NCI-H146 treated with DMSO at 0.1 percent for 48 hours (cell line): ENCODE measurements around the gene OR1F1.
"Not testable (repeated sequence)": the region's sequence is repeated elsewhere in the genome, so short reads cannot be mapped to it uniquely, and the experiment has no call there.

ENCODE experiments used
- DNase-seq: peaks from one replicate; lab custom pipeline; 2025; ENCODE audit not compliant: unreplicated experiment; lab: John Stamatoyannopoulos, UW

OR1F1 gene

DNA sequence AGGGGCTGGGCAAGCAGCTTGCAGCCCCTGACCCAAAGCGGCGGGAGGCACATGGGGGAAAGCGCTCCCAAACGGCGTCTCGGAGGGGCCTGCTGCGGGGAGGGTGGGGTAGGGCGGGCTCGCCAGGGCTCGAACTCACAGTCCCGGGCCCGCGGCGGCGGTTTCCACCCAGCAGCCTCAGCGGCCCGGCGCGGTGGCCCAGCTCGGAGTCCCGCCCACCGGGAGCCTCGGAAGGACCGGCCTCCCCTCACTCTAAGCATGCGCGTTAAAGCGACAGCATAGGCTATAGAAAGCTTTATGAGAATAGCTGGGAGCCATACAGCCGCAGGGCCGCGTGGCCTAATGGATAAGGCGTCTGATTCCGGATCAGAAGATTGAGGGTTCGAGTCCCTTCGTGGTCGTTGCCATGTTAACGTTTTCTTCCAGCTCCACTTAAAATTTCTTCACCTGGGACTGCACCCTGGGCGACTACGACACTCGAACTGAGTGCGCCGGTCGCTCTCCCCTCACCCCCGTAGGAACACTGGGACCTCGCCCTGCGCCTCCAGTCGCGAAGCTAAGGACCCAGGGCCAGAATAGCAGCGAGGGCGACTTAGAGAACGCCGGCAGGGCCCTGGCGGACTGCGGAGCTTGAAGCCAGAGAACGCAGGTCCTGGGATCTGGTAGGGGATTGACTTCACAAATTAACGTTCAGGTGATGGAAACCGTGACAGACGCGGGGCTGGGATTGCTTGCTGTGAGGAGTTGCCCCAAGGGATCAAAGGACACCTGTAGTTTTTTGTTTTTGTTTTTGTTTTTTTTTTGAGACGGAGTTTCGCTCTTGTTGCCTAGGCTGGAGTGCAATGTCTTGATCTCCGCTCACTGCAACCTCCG lies 37.4 kb upstream of the OR1F1 start:
- peak; percentile 96 for DNase-seq

DNA sequence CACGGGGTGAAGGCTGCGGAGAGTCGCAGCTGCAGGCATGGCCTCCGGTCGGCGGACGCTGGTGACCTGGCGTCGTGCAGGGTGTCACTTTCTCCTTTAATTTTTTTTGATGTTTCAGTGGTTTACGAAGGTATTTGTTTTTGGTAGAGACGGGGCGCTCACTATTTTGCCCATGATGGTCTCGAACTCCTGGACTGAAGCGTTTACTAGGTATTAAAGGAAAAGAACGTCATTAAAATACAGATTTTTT lies 36.1 kb upstream of the OR1F1 start:
- no peak for DNase-seq

DNA sequence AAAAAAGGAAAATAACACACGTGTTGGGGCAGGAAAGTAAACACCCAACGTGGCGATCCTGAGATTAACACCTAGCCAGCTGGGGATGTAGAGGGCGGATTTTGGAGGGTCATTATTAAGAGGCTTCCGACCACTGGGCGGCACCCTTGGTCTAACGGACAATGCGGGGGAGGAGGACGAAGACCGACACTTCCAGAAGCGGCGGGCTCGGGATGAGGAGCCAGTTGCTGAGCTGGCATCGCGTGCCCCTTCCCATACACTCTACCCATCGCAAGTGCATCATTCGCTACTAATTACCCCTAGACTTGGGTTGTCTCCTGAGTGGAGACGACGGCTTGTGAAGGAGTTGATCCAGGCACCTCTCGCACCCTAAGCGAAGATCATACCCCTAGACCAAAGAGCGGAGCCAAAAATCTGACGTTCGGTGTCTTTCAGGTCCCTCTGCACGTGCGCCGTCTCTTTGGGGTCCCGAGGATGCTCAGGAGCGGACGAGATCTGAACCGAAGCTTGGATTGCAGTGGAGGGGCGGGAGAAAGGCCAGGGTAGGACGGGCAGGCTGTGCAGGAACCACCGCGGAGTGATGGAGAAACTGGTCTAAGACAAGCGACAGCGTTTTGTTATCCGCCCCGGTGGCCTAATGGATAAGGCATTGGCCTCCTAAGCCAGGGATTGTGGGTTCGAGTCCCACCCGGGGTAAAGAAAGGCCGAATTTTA lies 35.6 kb upstream of the OR1F1 start:
- peak; percentile 96 for DNase-seq

GRCh38 chr16:3152991-3153368 lies 35.0 kb upstream of the OR1F1 start:
- DNase-seq = no peak

GRCh38 chr16:3155181-3155580 lies 32.8 kb upstream of the OR1F1 start:
- no peak for DNase-seq

DNA sequence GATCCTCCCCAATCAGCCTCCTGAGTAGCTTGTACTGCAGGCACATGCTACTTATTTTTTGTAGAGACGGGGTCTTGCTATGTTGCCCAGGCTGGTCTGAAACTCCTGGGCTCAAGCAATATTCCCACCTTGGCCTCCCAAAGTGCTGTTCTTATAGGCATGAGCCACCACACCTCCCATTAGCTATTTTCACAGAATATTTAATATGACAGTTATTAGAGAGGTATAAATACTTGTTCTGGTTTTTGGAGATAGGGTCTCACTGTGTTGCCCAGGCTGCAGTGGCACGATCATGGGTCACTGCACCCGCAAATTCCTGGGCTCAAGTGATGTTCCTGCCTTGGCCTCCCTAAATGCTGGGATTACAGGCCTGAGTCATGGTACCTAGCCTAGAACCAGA lies 32.0 kb upstream of the OR1F1 start:
- no peak for DNase-seq

- DNase-seq = peak; percentile 96
Measured at GRCh38 chr16:3157229-3158025, 30.6 kb upstream of the OR1F1 start.

DNA sequence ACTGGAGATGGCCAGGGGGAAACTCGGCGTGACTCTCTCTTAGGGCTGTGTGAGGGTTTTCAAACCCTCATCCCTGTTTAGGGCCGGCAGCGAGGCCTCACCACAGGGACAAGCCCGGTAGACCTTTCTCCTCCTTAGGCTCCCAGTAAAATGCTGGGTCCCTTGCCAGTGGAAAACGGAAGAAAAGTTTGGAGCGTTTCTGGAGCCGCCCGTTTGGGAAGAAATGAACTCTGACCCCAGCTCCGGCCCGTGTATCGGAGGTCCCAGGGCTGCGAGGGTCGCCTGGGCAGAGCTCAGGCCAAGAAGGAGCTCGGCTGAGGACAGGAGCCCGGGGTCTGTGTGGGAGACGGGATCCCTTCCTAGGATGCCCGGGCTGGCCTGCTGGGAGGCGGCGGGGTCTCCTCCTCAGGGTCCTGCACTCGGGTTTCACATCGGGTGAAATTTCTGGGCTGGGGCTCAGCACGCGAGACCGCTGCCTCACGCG lies 29.9 kb upstream of the OR1F1 start:
- DNase-seq = no peak

- DNase-seq = peak; percentile 89
Measured at GRCh38 chr16:3158510-3159314, 29.3 kb upstream of the OR1F1 start.

DNA sequence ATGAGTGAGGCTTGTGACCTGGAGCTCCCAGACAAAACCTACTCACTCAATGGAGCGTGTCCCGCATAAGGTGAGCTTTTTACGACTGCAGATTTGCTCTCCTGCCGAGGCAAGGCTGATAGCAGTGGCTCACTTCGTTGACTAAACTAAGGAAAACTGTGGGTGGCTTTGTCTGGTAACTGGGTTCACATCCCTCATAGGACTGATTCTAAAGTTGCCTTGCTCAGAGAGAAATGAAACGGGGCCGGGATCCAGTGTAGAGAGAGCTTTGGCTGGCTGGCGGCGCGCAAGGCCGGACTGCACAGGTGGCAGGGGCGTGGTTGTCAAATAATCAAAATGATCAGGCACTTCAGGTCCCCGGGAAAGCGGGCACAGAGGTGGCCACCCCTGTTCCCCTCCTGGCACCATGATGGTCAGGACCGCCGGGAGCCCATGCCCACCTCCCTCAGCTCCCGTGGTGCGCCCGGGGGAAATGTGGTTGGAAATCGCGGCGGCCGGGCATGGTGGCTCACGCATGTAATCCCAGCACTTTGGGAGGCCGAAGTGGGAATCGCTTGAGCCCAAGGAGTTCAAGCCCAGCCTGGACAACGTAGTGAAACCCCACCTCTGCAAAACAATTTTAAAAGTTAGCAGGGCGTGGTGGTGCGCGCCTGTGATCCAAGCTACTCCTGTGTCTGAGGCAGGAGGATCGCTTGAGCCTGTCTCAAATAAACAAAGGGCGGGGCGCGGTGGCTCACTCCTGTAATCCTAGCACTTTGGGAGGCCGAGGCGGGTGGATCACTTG lies 26.6 kb upstream of the OR1F1 start:
- peak; percentile 52 for DNase-seq

GRCh38 chr16:3164121-3164991 lies 23.6 kb upstream of the OR1F1 start:
- no peak for DNase-seq

DNA sequence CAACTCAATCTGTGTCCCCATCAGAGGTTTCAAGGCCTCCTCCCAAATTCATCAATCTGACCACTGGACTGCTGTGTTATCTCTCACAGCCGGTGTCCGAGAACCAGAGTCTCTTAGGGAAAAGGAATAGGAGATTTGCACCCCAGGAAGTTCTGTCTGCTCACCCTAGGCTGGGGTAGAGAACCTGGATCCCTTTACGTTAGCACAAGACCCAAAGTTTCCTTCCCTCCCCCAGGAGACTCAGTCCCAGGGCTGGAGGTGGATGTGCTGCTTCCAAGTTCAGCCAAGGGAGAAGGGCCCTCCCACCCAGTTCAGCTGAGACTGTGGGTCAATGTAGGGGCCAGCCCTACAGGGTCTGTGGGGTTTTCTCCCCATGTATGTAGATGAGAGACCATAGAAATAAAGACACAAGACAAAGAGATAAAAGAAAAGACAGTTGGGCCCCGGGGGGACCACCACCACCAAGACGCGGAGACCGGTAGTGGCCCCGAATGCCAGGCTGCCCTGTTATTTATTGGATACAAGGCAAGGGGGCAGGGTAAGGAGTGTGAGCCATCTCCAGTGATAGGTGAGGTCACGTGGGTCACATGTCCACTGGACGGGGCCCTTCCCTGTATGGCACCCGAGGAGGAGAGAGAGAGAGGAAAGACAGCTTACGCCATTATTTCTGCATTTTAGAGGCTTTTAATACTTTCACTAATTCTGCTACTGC lies 22.7 kb upstream of the OR1F1 start:
- DNase-seq = no peak

GRCh38 chr16:3166505-3166886 lies 21.5 kb upstream of the OR1F1 start:
- no peak for DNase-seq

- not testable (repeated sequence) for DNase-seq
Measured at GRCh38 chr16:3168729-3169128, 19.3 kb upstream of the OR1F1 start.

DNA sequence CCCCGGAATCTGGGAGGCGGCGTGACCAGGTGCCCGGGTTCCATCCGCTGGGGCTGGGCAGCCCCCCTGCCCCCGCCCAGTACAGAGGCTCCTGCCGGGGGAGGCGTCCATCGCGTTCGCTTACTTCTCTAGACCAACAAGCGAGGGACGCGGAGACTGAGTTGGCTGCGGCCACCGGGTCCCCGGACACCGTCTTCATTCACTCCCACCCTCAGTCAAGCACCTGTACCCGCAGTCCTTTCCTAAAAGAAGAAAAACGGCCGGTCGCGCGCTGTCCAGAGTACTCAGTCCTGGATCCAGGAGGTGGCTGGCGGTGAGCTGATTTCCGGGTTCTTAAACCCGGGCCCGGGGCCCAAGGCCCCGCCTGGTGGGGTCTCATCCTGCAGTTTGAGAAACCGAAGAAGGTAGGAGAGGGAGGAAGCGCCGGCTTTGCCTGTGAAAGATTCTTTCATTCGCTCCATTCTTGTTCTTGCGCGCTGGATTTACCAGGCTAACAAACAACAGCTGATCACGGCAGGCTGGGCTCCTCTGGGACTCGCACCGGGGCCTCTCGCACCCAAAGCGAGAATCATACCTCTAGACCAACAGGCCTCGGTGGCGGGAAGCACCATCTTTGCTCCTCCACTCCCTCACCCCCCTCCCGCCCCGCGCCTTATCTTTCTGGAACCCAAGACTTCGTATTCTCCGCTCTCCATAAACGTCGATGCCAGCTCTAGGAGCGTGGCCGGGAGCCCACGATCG lies 17.4 kb upstream of the OR1F1 start:
- no peak for DNase-seq

- DNase-seq = no peak
Measured at GRCh38 chr16:3171181-3171854, 16.7 kb upstream of the OR1F1 start.

DNA sequence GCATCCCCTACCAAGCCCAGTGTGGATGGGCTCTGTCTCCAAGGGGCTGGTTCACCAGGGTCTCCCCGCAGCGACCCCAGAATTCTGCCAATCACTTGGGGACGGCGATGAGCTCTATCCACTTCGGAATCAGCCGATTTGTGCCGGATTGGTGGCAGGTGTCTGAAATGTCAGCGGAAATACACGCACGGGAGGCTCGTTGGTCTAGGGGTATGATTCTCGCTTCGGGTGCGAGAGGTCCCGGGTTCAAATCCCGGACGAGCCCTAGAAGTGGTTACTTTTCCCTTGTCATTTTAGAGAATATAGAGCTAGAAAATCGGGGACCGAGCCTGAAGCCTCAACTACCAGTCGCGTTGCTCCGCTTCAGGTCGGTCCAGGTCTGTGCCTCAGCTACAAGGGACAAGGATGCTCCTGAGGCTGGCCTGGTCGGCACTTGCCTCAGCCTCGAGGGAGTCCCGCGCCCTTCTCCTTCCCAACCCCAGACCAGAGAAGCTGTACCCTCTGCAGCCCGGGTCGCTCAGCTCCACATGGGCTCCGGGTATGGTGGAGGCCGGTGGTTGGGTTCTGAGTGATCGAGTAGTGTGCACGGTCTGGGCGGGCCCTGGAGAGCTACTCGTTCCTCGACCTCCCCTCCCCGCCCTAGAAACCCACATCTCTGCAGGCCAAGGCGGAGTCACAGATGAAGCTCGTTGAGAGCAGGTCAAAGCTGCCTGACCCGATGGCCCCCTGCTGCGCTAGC lies 16.0 kb upstream of the OR1F1 start:
- peak; percentile 42 for DNase-seq
